Dendritic cell treated with granulocyte-macrophage colony-stimulating factor and Interleukin-4, amounts not matched to agents 40 ng/mL and 50 ng/mL, for 4 days (primary cell): ENCODE results near the gene TIMM9.
A peak's percentile ranks its signal among the peaks of the same experiment; 100 is the strongest.

ENCODE experiments used
- H3K27ac Mint-ChIP-seq: one replicate; pipeline ENCODE4 v1.8.0; 2022; ENCODE audit warnings: mild to moderate bottlenecking, mixed read lengths
- H3K27me3 Mint-ChIP-seq: one replicate; pipeline ENCODE4 v1.8.0; 2022; ENCODE audit warnings: mild to moderate bottlenecking, mixed read lengths
- H3K36me3 Mint-ChIP-seq: one replicate; pipeline ENCODE4 v1.8.0; 2022; ENCODE audit warnings: low read depth, mixed read lengths
- H3K4me1 Mint-ChIP-seq: one replicate; pipeline ENCODE4 v1.8.0; 2022; ENCODE audit warnings: low read depth, mixed read lengths
- H3K4me3 Mint-ChIP-seq: one replicate; pipeline ENCODE4 v1.8.0; 2022; ENCODE audit warnings: mild to moderate bottlenecking, moderate library complexity, mixed read lengths
- H3K9me3 Mint-ChIP-seq: one replicate; pipeline ENCODE4 v1.8.0; 2022; ENCODE audit warnings: mixed read lengths
- intact Hi-C: fragments of 100-400 bp; cut with micrococcal nuclease; formaldehyde crosslinking; loops from one replicate; pipeline ENCODE4 v1.15.0; 2022

Gene TIMM9

GRCh38 chr14:58427281-58428117, at the start of gene TIMM9, which contains the start of gene KIAA0586:
TSS of gene TIMM9 (minus strand) at chr14:58427531. CDS start at chr14:58411945, 15,586 bp downstream.
TSS of gene KIAA0586 (plus strand) at chr14:58427719. CDS start at chr14:58428265, 546 bp downstream.
- peak within 1 kb of the TSS; percentile 94 for H3K27ac Mint-ChIP-seq
- intact Hi-C loops = loop anchor here (1.0 to 10.0 kb wide), 5 partner anchors 31 to 1055 kb away; partner anchors contain the start of genes ARID4A, JKAMP, L3HYPDH and NAA30
- H3K36me3 Mint-ChIP-seq = peaks cover 39% of the 10 kb centered on the region
- peak within 1 kb of the TSS; percentile 85 for H3K4me3 Mint-ChIP-seq
- H3K27me3 Mint-ChIP-seq = no peaks in the 10 kb centered on the region
- no peaks in the 10 kb centered on the region for H3K9me3 Mint-ChIP-seq
- H3K4me1 Mint-ChIP-seq = peaks cover 10% of the 10 kb centered on the region

GRCh38 chr14:58476320-58476719, 49.0 kb upstream of the TIMM9 start:
- Mint-ChIP-seq H3K4me3 (no peak overlapping the region), H3K27ac (no peak overlapping the region), H3K36me3 (peaks cover 29% of the 10 kb centered on the region), H3K4me1 (peaks cover 19% of the 10 kb centered on the region), H3K9me3 (peaks cover 9% of the 10 kb centered on the region), H3K27me3 (no peaks in the 10 kb centered on the region)
- intact Hi-C loops = no loop called here

GRCh38 chr14:58469309-58469708, 42.0 kb upstream of the TIMM9 start:
- no peaks in the 10 kb centered on the region for H3K9me3 Mint-ChIP-seq
- intact Hi-C loops = no loop called here
- no peak overlapping the region for H3K27ac Mint-ChIP-seq
- H3K27me3 Mint-ChIP-seq = no peaks in the 10 kb centered on the region
- H3K4me1 Mint-ChIP-seq = no peaks in the 10 kb centered on the region
- peaks cover 30% of the 10 kb centered on the region for H3K36me3 Mint-ChIP-seq
- no peak overlapping the region for H3K4me3 Mint-ChIP-seq

GRCh38 chr14:58467575-58467974, 40.2 kb upstream of the TIMM9 start:
- H3K36me3 Mint-ChIP-seq = peaks cover 41% of the 10 kb centered on the region
- H3K9me3 Mint-ChIP-seq = no peaks in the 10 kb centered on the region
- H3K4me1 Mint-ChIP-seq = no peaks in the 10 kb centered on the region
- no peak overlapping the region for H3K4me3 Mint-ChIP-seq
- intact Hi-C loops = no loop called here
- no peaks in the 10 kb centered on the region for H3K27me3 Mint-ChIP-seq
- H3K27ac Mint-ChIP-seq = no peak overlapping the region

- H3K27me3 Mint-ChIP-seq = no peaks in the 10 kb centered on the region
- intact Hi-C loops = no loop called here
- no peak overlapping the region for H3K27ac Mint-ChIP-seq
- no peaks in the 10 kb centered on the region for H3K4me1 Mint-ChIP-seq
- H3K9me3 Mint-ChIP-seq = no peaks in the 10 kb centered on the region
- H3K4me3 Mint-ChIP-seq = no peak overlapping the region
- H3K36me3 Mint-ChIP-seq = peaks cover 42% of the 10 kb centered on the region
Measured at GRCh38 chr14:58466459-58466858, 39.1 kb upstream of the TIMM9 start.

- H3K4me3 Mint-ChIP-seq = no peak overlapping the region
- no peak overlapping the region for H3K27ac Mint-ChIP-seq
- H3K9me3 Mint-ChIP-seq = no peaks in the 10 kb centered on the region
- no peaks in the 10 kb centered on the region for H3K27me3 Mint-ChIP-seq
- intact Hi-C loops = no loop called here
- no peaks in the 10 kb centered on the region for H3K4me1 Mint-ChIP-seq
- H3K36me3 Mint-ChIP-seq = peaks cover 49% of the 10 kb centered on the region
Measured at GRCh38 chr14:58465421-58465820, 38.1 kb upstream of the TIMM9 start.

- Mint-ChIP-seq H3K4me1 (no peaks in the 10 kb centered on the region), H3K36me3 (peaks cover 53% of the 10 kb centered on the region), H3K9me3 (no peaks in the 10 kb centered on the region), H3K4me3 (no peak overlapping the region), H3K27me3 (no peaks in the 10 kb centered on the region), H3K27ac (no peak overlapping the region)
- intact Hi-C loops = no loop called here
Measured at GRCh38 chr14:58464652-58465051, 37.3 kb upstream of the TIMM9 start.

GRCh38 chr14:58463147-58463546, 35.8 kb upstream of the TIMM9 start:
- Mint-ChIP-seq H3K4me1 (no peaks in the 10 kb centered on the region), H3K27ac (no peak overlapping the region), H3K27me3 (no peaks in the 10 kb centered on the region), H3K9me3 (no peaks in the 10 kb centered on the region), H3K36me3 (peaks cover 51% of the 10 kb centered on the region), H3K4me3 (no peak overlapping the region)
- intact Hi-C loops = no loop called here

- no peaks in the 10 kb centered on the region for H3K9me3 Mint-ChIP-seq
- no peak overlapping the region for H3K4me3 Mint-ChIP-seq
- H3K36me3 Mint-ChIP-seq = peaks cover 66% of the 10 kb centered on the region
- no peaks in the 10 kb centered on the region for H3K4me1 Mint-ChIP-seq
- H3K27ac Mint-ChIP-seq = no peak overlapping the region
- H3K27me3 Mint-ChIP-seq = no peaks in the 10 kb centered on the region
- intact Hi-C loops = no loop called here
Measured at GRCh38 chr14:58460772-58461171, 33.4 kb upstream of the TIMM9 start.

- Mint-ChIP-seq H3K27ac (no peak overlapping the region), H3K36me3 (peaks cover 78% of the 10 kb centered on the region), H3K9me3 (no peaks in the 10 kb centered on the region), H3K27me3 (no peaks in the 10 kb centered on the region), H3K4me3 (no peak overlapping the region), H3K4me1 (no peaks in the 10 kb centered on the region)
- intact Hi-C loops = no loop called here
Measured at GRCh38 chr14:58455593-58456265, 28.4 kb upstream of the TIMM9 start.

- H3K27me3 Mint-ChIP-seq = no peaks in the 10 kb centered on the region
- H3K4me3 Mint-ChIP-seq = no peak overlapping the region
- intact Hi-C loops = no loop called here
- H3K36me3 Mint-ChIP-seq = peaks cover 50% of the 10 kb centered on the region
- H3K4me1 Mint-ChIP-seq = peaks cover 6% of the 10 kb centered on the region
- no peaks in the 10 kb centered on the region for H3K9me3 Mint-ChIP-seq
- H3K27ac Mint-ChIP-seq = no peak overlapping the region
Measured at GRCh38 chr14:58444627-58445026, 17.3 kb upstream of the TIMM9 start.

- H3K4me1 Mint-ChIP-seq = peaks cover 17% of the 10 kb centered on the region
- intact Hi-C loops = no loop called here
- H3K27ac Mint-ChIP-seq = no peak overlapping the region
- no peaks in the 10 kb centered on the region for H3K27me3 Mint-ChIP-seq
- H3K36me3 Mint-ChIP-seq = peaks cover 69% of the 10 kb centered on the region
- no peaks in the 10 kb centered on the region for H3K9me3 Mint-ChIP-seq
- no peak overlapping the region for H3K4me3 Mint-ChIP-seq
Measured at GRCh38 chr14:58439476-58439875, 12.1 kb upstream of the TIMM9 start.

GRCh38 chr14:58430156-58430555, 2.8 kb upstream of the TIMM9 start:
- no peak overlapping the region for H3K4me3 Mint-ChIP-seq
- intact Hi-C loops = no loop called here
- H3K9me3 Mint-ChIP-seq = no peaks in the 10 kb centered on the region
- peaks cover 50% of the 10 kb centered on the region for H3K36me3 Mint-ChIP-seq
- H3K4me1 Mint-ChIP-seq = peaks cover 4% of the 10 kb centered on the region
- H3K27me3 Mint-ChIP-seq = no peaks in the 10 kb centered on the region
- H3K27ac Mint-ChIP-seq = no peak overlapping the region

- Mint-ChIP-seq H3K4me3 (peak overlapping the region; percentile 85), H3K36me3 (peaks cover 40% of the 10 kb centered on the region), H3K9me3 (no peaks in the 10 kb centered on the region), H3K27me3 (no peaks in the 10 kb centered on the region), H3K27ac (peak overlapping the region; percentile 94), H3K4me1 (peaks cover 10% of the 10 kb centered on the region)
- intact Hi-C loops = loop anchor here (5.0 to 10.0 kb wide), 3 partner anchors 131 to 1054 kb away; partner anchors contain the start of genes ARID4A, JKAMP, L3HYPDH and NAA30
Measured at GRCh38 chr14:58428118-58428683, 870 bp upstream of the TIMM9 start.
